ENCODE results near the gene SLC16A14. TPM values are rescaled to one million over a fixed set of nuclear protein-coding genes. Genes with fewer than 3 reads are reported as not detected.

The SLC16A14 gene, protein sequence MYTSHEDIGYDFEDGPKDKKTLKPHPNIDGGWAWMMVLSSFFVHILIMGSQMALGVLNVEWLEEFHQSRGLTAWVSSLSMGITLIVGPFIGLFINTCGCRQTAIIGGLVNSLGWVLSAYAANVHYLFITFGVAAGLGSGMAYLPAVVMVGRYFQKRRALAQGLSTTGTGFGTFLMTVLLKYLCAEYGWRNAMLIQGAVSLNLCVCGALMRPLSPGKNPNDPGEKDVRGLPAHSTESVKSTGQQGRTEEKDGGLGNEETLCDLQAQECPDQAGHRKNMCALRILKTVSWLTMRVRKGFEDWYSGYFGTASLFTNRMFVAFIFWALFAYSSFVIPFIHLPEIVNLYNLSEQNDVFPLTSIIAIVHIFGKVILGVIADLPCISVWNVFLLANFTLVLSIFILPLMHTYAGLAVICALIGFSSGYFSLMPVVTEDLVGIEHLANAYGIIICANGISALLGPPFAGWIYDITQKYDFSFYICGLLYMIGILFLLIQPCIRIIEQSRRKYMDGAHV
- total RNA-seq (2022; extraction: Qiagen RNA extraction), result 0.75 to 1.4 TPM (median 0.83 TPM) in 5 replicates

DNA sequence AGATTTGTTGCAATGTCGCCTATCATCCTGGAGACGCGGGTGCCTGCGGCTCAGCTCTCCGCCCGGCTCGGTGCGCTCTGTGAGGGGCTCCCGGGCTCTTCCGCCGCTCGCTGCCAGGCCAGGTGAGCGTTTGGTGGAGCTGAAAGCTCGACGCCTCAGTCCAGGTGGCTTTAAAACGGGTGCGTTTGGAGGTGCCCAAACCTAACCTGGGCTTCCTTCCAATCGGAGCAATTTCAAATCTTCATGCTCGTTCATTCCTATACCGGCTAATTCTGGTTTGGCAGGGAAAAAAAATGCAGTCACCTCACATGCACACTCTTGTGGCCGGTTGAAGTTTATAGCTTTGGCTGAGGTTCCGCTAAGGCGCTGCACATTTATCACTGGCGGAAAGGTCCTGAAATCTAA is at the start of gene SLC16A14:
TSS of gene SLC16A14 (minus strand) at position 274 of the 405 bp plus-strand sequence. CDS start 9,572 bp downstream, outside the sequence.

Other genes starting within 250 kb of the SLC16A14 start
- gene TRIP12, start 146.9 kb downstream of the SLC16A14 start, total RNA-seq (2022; extraction: Qiagen RNA extraction), result 72.8 to 137 TPM (median 89.5 TPM) in 5 replicates
- 0.87 to 1.7 TPM (median 1.4 TPM) in 5 replicates for gene FBXO36, start 146.4 kb downstream of the SLC16A14 start, total RNA-seq (2022; extraction: Qiagen RNA extraction)
- gene SP110, start 151.1 kb upstream of the SLC16A14 start, total RNA-seq (2022; extraction: Qiagen RNA extraction), result 6.8 to 8.7 TPM (median 7.4 TPM) in 5 replicates
- gene SP140, start 156.8 kb upstream of the SLC16A14 start, total RNA-seq (2022; extraction: Qiagen RNA extraction), result 0.16 to 0.29 TPM in 2 of 5 replicates, not detected in the others

Measured in A549 treated with Hydrocortisone at 1 μM for 4 hours (cell line).